Uterus (tissue), 4 donors: ENCODE results near the gene LRRC7. TPM values are rescaled to one million over a fixed set of nuclear protein-coding genes. Genes with fewer than 3 reads are reported as not detected.

ENCODE experiments used
- DNase-seq, 2 donors: peaks; one replicate each; pipeline ENCODE4 v3.0.0-alpha.2; 2019 to 2020
- H3K27ac ChIP-seq, 2 donors: fragments of 200-600 bp; sonication (generic); 1 replicate in 1 of 2; 2 replicates in 1 of 2; pipeline ENCODE4 v1.5.1; 2016 to 2018
- H3K27me3 ChIP-seq, 2 donors: fragments of 200-600 bp; sonication (generic); one replicate each; pipeline ENCODE4 v1.5.1; 2018 to 2019; ENCODE audit warnings: control low read depth in 1 of 2
- H3K36me3 ChIP-seq, 2 donors: fragments of 200-600 bp; sonication (generic); one replicate each; pipeline ENCODE4 v1.5.1; 2019; ENCODE audit warnings: control low read depth in 1 of 2
- H3K4me1 ChIP-seq, 2 donors: fragments of 200-600 bp; sonication (generic); one replicate each; pipeline ENCODE4 v1.5.1; 2018 to 2019; ENCODE audit warnings: control low read depth in 1 of 2
- H3K4me3 ChIP-seq, 2 donors: fragments of 200-600 bp; sonication (generic); 1 replicate in 1 of 2; 2 replicates in 1 of 2; pipeline ENCODE4 v1.5.1; 2018 to 2019; ENCODE audit warnings: mild to moderate bottlenecking in 1 of 2
- H3K9me3 ChIP-seq, 2 donors: fragments of 200-600 bp; sonication (generic); one replicate each; pipeline ENCODE4 v1.5.1; 2019; ENCODE audit warnings: control low read depth in 1 of 2
- POLR2A ChIP-seq, 2 donors: fragments of 450-650 bp; IDR thresholded peaks; one replicate each; pipeline ENCODE4 v1.6.1; 2016; ENCODE audit warnings: antibody characterized with exemption in 2 of 2, mild to moderate bottlenecking in 1 of 2, moderate library complexity in 1 of 2
- intact Hi-C: fragments of 100-400 bp; cut with DNase I; formaldehyde crosslinking; loops from one replicate; pipeline ENCODE4 v1.15.1; 2023; ENCODE audit warnings: low total_unique reads
- total RNA-seq, 4 donors: library from RNA; depleted of rRNA in 3 of 4; stranded (reverse); fragments of >200 nt in 3 of 4; gene quantifications; one replicate each; pipeline versions ENCODE4 v1.1.0 to v1.2.4, GENCODE V29; 2014 to 2023
- TF ChIP-seq, protein P1 (sequence below), 4 experiments: fragments of 200-600 bp in 2 of 4; fragments of 450-650 bp in 2 of 4; sonication (generic) in 2 of 4; IDR thresholded peaks; one replicate each; pipeline ENCODE4 v1.5.1; 2016 to 2019; ENCODE audit warnings: antibody characterized with exemption in 4 of 4, mild to moderate bottlenecking in 2 of 4, moderate library complexity in 1 of 4
- donor health status: DM: yes; HTN: yes; CAD: no.

Gene LRRC7
- total RNA-seq, 4 donors from 2014 or later, result 1.5 to 12.0 TPM; not detected in 2

DNA sequence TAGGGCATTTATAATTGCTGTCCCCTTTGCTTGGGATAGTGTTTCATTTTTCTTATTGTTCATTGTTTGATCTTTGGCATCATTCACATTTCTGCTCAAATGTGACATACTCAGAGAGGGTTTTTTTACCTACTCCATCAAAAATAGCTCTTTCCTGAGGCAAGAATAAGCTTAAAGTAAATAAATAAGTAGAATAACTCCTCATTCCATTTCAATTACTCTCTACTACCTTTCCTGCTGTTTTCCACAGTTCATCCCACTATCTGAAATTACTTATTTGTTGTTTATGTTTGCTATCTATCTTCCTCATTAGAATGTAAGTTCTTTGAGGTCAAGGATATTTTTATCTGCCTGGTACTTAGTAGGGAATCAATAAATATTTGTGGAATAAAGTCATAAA, 517.8 kb downstream of the LRRC7 start:
- intact Hi-C loops, result no loop called here
- no peaks in the 10 kb centered on the region for H3K27me3 ChIP-seq
- TF ChIP-seq, protein P1, sequence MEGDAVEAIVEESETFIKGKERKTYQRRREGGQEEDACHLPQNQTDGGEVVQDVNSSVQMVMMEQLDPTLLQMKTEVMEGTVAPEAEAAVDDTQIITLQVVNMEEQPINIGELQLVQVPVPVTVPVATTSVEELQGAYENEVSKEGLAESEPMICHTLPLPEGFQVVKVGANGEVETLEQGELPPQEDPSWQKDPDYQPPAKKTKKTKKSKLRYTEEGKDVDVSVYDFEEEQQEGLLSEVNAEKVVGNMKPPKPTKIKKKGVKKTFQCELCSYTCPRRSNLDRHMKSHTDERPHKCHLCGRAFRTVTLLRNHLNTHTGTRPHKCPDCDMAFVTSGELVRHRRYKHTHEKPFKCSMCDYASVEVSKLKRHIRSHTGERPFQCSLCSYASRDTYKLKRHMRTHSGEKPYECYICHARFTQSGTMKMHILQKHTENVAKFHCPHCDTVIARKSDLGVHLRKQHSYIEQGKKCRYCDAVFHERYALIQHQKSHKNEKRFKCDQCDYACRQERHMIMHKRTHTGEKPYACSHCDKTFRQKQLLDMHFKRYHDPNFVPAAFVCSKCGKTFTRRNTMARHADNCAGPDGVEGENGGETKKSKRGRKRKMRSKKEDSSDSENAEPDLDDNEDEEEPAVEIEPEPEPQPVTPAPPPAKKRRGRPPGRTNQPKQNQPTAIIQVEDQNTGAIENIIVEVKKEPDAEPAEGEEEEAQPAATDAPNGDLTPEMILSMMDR (IDR thresholded peaks at IDR 0.05), result no peak
- no peak for TF ChIP-seq POLR2A (IDR thresholded peaks at IDR 0.05)

DNA sequence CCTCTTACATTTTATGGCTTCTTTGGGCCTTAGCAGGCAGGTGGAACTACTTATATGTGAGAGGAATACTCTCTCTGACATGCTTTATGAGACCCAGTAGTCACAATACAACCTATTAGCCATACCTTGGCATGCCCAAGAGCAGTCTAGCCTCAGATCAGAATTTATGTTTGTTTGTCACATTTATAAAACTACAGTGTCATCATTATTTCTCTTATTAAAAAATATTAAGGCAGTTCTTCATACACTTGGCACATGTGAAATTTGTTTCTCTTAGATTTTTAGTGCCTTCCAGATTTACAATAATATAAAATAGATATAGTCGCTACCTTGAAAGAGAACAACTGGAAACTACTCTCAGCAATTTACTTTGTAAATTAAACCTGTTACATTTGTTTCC, 519.2 kb downstream of the LRRC7 start:
- H3K4me1 ChIP-seq, result no peaks in the 10 kb centered on the region
- no peak overlapping the region for H3K27ac ChIP-seq
- H3K4me3 ChIP-seq, result no peak overlapping the region
- intact Hi-C loops, result no loop called here
- H3K27me3 ChIP-seq, result no peaks in the 10 kb centered on the region
- TF ChIP-seq, protein P1 (IDR thresholded peaks at IDR 0.05), result no peak
- TF ChIP-seq POLR2A (IDR thresholded peaks at IDR 0.05), result no peak
- no peaks in the 10 kb centered on the region for H3K9me3 ChIP-seq
- H3K36me3 ChIP-seq, result no peaks in the 10 kb centered on the region
- no peak for DNase-seq

More for the DNA sequence above, 517.8 kb downstream of the LRRC7 start:
- H3K9me3 ChIP-seq, result no peaks in the 10 kb centered on the region
- no peak for DNase-seq
- H3K36me3 ChIP-seq, result no peaks in the 10 kb centered on the region
- H3K27ac ChIP-seq, result no peak overlapping the region
- no peak overlapping the region for H3K4me3 ChIP-seq
- H3K4me1 ChIP-seq, result no peaks in the 10 kb centered on the region

DNA sequence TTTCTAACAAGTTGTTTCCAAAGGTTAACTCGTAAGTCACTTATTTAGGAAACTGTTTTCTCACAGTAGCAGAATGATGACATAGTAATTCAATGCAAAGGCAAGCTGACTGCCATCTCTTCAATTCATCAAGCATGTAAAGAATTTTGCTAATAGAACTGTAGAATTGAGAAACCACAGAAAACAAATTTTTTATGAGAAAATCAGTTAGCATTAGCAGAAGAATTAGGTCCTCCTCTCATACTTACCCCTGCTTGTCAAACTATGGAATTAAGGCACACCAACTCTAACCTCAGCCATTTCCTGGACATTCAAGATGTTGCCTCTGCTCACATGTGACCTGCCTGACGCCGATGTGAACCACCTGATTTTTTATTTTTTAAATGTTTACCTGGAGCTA, 522.4 kb downstream of the LRRC7 start:
- Histone ChIP-seq H3K4me3 (no peak overlapping the region), H3K27ac (no peak overlapping the region), H3K9me3 (no peaks in the 10 kb centered on the region), H3K36me3 (no peaks in the 10 kb centered on the region), H3K4me1 (no peaks in the 10 kb centered on the region), H3K27me3 (no peaks in the 10 kb centered on the region)
- TF ChIP-seq, protein P1 (IDR thresholded peaks at IDR 0.05), result no peak
- TF ChIP-seq POLR2A (IDR thresholded peaks at IDR 0.05), result no peak
- no peak for DNase-seq
- intact Hi-C loops, result no loop called here

DNA sequence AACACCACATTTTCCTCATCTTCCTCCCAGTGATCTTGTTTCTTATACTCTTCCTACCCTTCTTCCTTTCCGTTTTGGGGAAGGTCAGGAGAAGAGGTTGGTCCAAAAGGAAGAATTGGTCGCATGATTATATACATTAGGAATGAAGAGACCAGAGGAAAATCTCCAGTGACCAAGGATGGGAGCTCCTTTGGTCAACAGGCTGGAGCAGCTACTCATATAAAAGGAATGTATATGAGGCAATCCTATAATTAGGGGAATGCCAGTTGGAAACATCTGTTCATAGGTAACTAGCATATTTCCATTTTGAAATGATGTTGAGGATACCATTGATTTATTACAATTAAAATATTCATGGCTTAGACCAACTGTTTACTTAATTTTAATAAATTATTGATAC, 523.2 kb downstream of the LRRC7 start:
- no peak overlapping the region for H3K4me3 ChIP-seq
- no peak for DNase-seq
- intact Hi-C loops, result no loop called here
- TF ChIP-seq POLR2A (IDR thresholded peaks at IDR 0.05), result no peak
- TF ChIP-seq, protein P1 (IDR thresholded peaks at IDR 0.05), result no peak
- H3K9me3 ChIP-seq, result no peaks in the 10 kb centered on the region
- no peak overlapping the region for H3K27ac ChIP-seq
- H3K4me1 ChIP-seq, result no peaks in the 10 kb centered on the region
- no peaks in the 10 kb centered on the region for H3K27me3 ChIP-seq
- no peaks in the 10 kb centered on the region for H3K36me3 ChIP-seq

DNA sequence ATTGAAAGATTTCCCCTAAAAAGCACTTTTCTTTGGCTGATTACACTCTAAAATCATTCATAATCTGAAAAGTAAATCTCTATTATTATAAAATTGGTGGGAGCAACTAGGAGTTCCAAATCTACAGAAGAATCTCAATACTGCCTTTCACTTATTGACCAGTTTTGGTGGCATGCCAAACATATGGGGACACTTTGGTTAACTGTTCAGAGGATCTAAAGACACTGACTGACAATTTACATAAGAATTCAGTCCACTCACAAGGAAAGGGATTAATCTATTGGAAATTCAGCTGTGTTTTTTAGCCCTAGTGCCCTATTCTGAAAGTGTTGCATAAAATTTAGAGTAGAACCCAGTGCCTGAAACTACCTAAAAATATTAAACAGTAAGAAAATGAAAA, 524.1 kb downstream of the LRRC7 start:
- no peak for TF ChIP-seq POLR2A (IDR thresholded peaks at IDR 0.05)
- TF ChIP-seq, protein P1 (IDR thresholded peaks at IDR 0.05), result no peak
- no peak overlapping the region for H3K4me3 ChIP-seq
- DNase-seq, result no peak

More for the DNA sequence above, 524.1 kb downstream of the LRRC7 start:
- Histone ChIP-seq H3K27ac (no peak overlapping the region), H3K36me3 (no peaks in the 10 kb centered on the region), H3K27me3 (no peaks in the 10 kb centered on the region), H3K9me3 (no peaks in the 10 kb centered on the region), H3K4me1 (no peaks in the 10 kb centered on the region)
- intact Hi-C loops, result no loop called here
